SK-N-SH treated with all-trans-retinoic acid at 6 μM for 48 hours (cell line): Measurements from ENCODE around the gene MCIDAS.

Experiments used
- ATAC-seq: fragments of 200-7000 bp; cut with Tn5 transposase; 3 replicates; pipeline ENCODE4 v1.9.1; 2020; ENCODE audit warnings: mild to moderate bottlenecking, moderate library complexity
- ARNTL ChIP-seq: fragments of 450-650 bp; formaldehyde crosslinking; IDR thresholded peaks from 2 replicates; pipeline ENCODE4 v1.5.0; 2020; ENCODE audit warnings: low read depth, mild to moderate bottlenecking, moderate library complexity, borderline replicate concordance
- BACH2 ChIP-seq: fragments of 250-450 bp; sonication (Bioruptor Pico); IDR thresholded peaks from 2 replicates; pipeline ENCODE4 v1.9.0; 2021; ENCODE audit warnings: mild to moderate bottlenecking, borderline replicate concordance
- CREB5 ChIP-seq: fragments of 250-450 bp; sonication (Bioruptor Pico); IDR thresholded peaks from 2 replicates; pipeline ENCODE4 v1.5.1; 2020; ENCODE audit warnings: low read depth, mild to moderate bottlenecking, moderate library complexity
- CSDC2 ChIP-seq: fragments of 250-450 bp; sonication (Bioruptor Pico); IDR thresholded peaks from 2 replicates; pipeline ENCODE4 v1.5.0; 2020; ENCODE audit warnings: mild to moderate bottlenecking, moderate library complexity
- CSRNP3 ChIP-seq: fragments of 250-450 bp; sonication (Bioruptor Pico); IDR thresholded peaks from 2 replicates; pipeline ENCODE4 v1.5.1; 2021; ENCODE audit warnings: mild to moderate bottlenecking, moderate library complexity
- ESRRG ChIP-seq: fragments of 250-450 bp; sonication (Bioruptor Pico); IDR thresholded peaks from 2 replicates; pipeline ENCODE4 v1.6.1; 2021; ENCODE audit warnings: mild to moderate bottlenecking
- GLIS3 ChIP-seq: fragments of 250-450 bp; sonication (Bioruptor Pico); IDR thresholded peaks from 2 replicates; pipeline ENCODE4 v1.5.0; 2020; ENCODE audit warnings: mild to moderate bottlenecking, moderate library complexity
- ISL1 ChIP-seq: fragments of 250-450 bp; sonication (Bioruptor Pico); IDR thresholded peaks from 2 replicates; pipeline ENCODE4 v2.1.2; 2022; ENCODE audit warnings: mild to moderate bottlenecking, moderate library complexity
- OSR1 ChIP-seq: fragments of 250-450 bp; sonication (Bioruptor Pico); IDR thresholded peaks from 2 replicates; pipeline ENCODE4 v1.8.0; 2022; ENCODE audit warnings: moderate library complexity, mild to moderate bottlenecking, inconsistent platforms
- PATZ1 ChIP-seq: fragments of 250-450 bp; sonication (Bioruptor Pico); IDR thresholded peaks from 2 replicates; pipeline ENCODE4 v1.8.0; 2020; ENCODE audit warnings: mild to moderate bottlenecking, moderate library complexity, borderline replicate concordance
- POU6F1 ChIP-seq: fragments of 250-450 bp; sonication (Bioruptor Pico); IDR thresholded peaks from 2 replicates; pipeline ENCODE4 v1.8.0; 2021; ENCODE audit warnings: low read depth, mild to moderate bottlenecking, moderate library complexity, borderline replicate concordance
- PPARA ChIP-seq: fragments of 250-450 bp; sonication (Bioruptor Pico); IDR thresholded peaks from 2 replicates; pipeline ENCODE4 v1.5.0; 2020; ENCODE audit warnings: mild to moderate bottlenecking, borderline replicate concordance
- RARB ChIP-seq: fragments of 250-450 bp; sonication (Bioruptor Pico); IDR thresholded peaks from 2 replicates; pipeline ENCODE4 v1.8.0; 2021; ENCODE audit warnings: mild to moderate bottlenecking, moderate library complexity
- SNAI2 ChIP-seq: fragments of 250-450 bp; sonication (Bioruptor Pico); IDR thresholded peaks from 2 replicates; pipeline ENCODE4 v1.5.0; 2020; ENCODE audit warnings: mild to moderate bottlenecking, moderate library complexity
- TCF4 ChIP-seq: fragments of 250-450 bp; sonication (Bioruptor Pico); IDR thresholded peaks from 2 replicates; pipeline ENCODE4 v1.8.0; 2021; ENCODE audit warnings: mild to moderate bottlenecking, moderate library complexity, borderline replicate concordance
- TOX ChIP-seq: fragments of 250-450 bp; sonication (Bioruptor Pico); IDR thresholded peaks from 2 replicates; pipeline ENCODE4 v1.8.0; 2021; ENCODE audit warnings: mild to moderate bottlenecking, moderate library complexity, borderline replicate concordance
- ZC3H10 ChIP-seq: fragments of 250-450 bp; sonication (Bioruptor Pico); IDR thresholded peaks from 2 replicates; pipeline ENCODE4 v1.5.1; 2021; ENCODE audit warnings: mild to moderate bottlenecking, moderate library complexity
- ZFP3 ChIP-seq: fragments of 250-450 bp; sonication (Bioruptor Pico); IDR thresholded peaks from 2 replicates; pipeline ENCODE4 v1.5.0; 2020; ENCODE audit warnings: mild to moderate bottlenecking, moderate library complexity
- ZFP30 ChIP-seq: fragments of 450-650 bp; formaldehyde crosslinking; IDR thresholded peaks from 2 replicates; pipeline ENCODE4 v1.5.0; 2022; ENCODE audit warnings: mild to moderate bottlenecking, moderate library complexity
- ZNF565 ChIP-seq: fragments of 450-650 bp; formaldehyde crosslinking; conservative IDR thresholded peaks from 2 replicates; pipeline ENCODE4 v1.5.0; 2020; ENCODE audit warnings: low read depth, mild to moderate bottlenecking, moderate library complexity
- ZNF70 ChIP-seq: fragments of 450-650 bp; formaldehyde crosslinking; IDR thresholded peaks from 2 replicates; pipeline ENCODE4 v1.5.0; 2020; ENCODE audit warnings: mild to moderate bottlenecking, moderate library complexity
- ZNF8 ChIP-seq: fragments of 450-650 bp; formaldehyde crosslinking; IDR thresholded peaks from 2 replicates; pipeline ENCODE4 v1.5.0; 2020; ENCODE audit warnings: mild to moderate bottlenecking, moderate library complexity

The MCIDAS gene

GRCh38 chr5:55250064-55250463, 22.9 kb upstream of the MCIDAS start:
- no peak for ATAC-seq
- no peak for TF ChIP-seq PPARA (CRISPR knock-in tag)
- no peak for TF ChIP-seq ZNF8
- TF ChIP-seq ZNF565 (CRISPR knock-in tag), result no peak
- no peak for TF ChIP-seq ZFP3
- TF ChIP-seq ESRRG (CRISPR knock-in tag), result no peak
- TF ChIP-seq ZC3H10, result no peak
- no peak for TF ChIP-seq RARB (CRISPR knock-in tag)
- no peak for TF ChIP-seq CREB5 (CRISPR knock-in tag)
- TF ChIP-seq PATZ1 (CRISPR knock-in tag), result no peak
- TF ChIP-seq OSR1, result no peak
- no peak for TF ChIP-seq TCF4 (CRISPR knock-in tag)
- TF ChIP-seq CSDC2 (CRISPR knock-in tag), result no peak
- TF ChIP-seq ZFP30, result no peak
- TF ChIP-seq POU6F1 (CRISPR knock-in tag), result no peak

- no peak for TF ChIP-seq ESRRG (CRISPR knock-in tag)
- TF ChIP-seq ZFP30, result no peak
- TF ChIP-seq OSR1, result no peak
- TF ChIP-seq TOX (CRISPR knock-in tag), result no peak
- TF ChIP-seq RARB (CRISPR knock-in tag), result no peak
- TF ChIP-seq BACH2 (CRISPR knock-in tag), result no peak
- no peak for TF ChIP-seq ZC3H10
- TF ChIP-seq CSRNP3 (CRISPR knock-in tag), result no peak
- TF ChIP-seq TCF4 (CRISPR knock-in tag), result no peak
- TF ChIP-seq ZFP3, result no peak
- no peak for TF ChIP-seq POU6F1 (CRISPR knock-in tag)
- TF ChIP-seq ZNF565 (CRISPR knock-in tag), result no peak
- TF ChIP-seq PATZ1 (CRISPR knock-in tag), result no peak
- TF ChIP-seq ZNF8, result no peak
- no peak for TF ChIP-seq ISL1 (CRISPR knock-in tag)
- ATAC-seq, result no peak
Measured at GRCh38 chr5:55241746-55242145, 14.6 kb upstream of the MCIDAS start.

GRCh38 chr5:55236800-55237199, 9.7 kb upstream of the MCIDAS start:
- no peak for ATAC-seq
- TF ChIP-seq ZFP3 (no peak), PPARA (CRISPR knock-in tag) (no peak), OSR1 (no peak), GLIS3 (CRISPR knock-in tag) (no peak), ZFP30 (no peak), POU6F1 (CRISPR knock-in tag) (no peak), ZNF70 (CRISPR knock-in tag) (no peak), CSDC2 (CRISPR knock-in tag) (no peak), RARB (CRISPR knock-in tag) (no peak), CSRNP3 (CRISPR knock-in tag) (no peak), ZNF8 (no peak), BACH2 (CRISPR knock-in tag) (no peak), SNAI2 (CRISPR knock-in tag) (no peak), ESRRG (CRISPR knock-in tag) (no peak), ZNF565 (CRISPR knock-in tag) (no peak), ZC3H10 (no peak), ARNTL (CRISPR knock-in tag) (no peak)
